SK-N-SH treated with all-trans-retinoic acid at 6 μM for 48 hours (cell line): ENCODE data around the gene EVI2B.

Experiments
- ATAC-seq: fragments of 200-7000 bp; cut with Tn5 transposase; 3 replicates; pipeline ENCODE4 v1.9.1; 2020; ENCODE audit warnings: mild to moderate bottlenecking, moderate library complexity
- ARNTL ChIP-seq: fragments of 450-650 bp; formaldehyde crosslinking; IDR thresholded peaks from 2 replicates; pipeline ENCODE4 v1.5.0; 2020; ENCODE audit warnings: low read depth, mild to moderate bottlenecking, moderate library complexity, borderline replicate concordance
- BACH2 ChIP-seq: fragments of 250-450 bp; sonication (Bioruptor Pico); IDR thresholded peaks from 2 replicates; pipeline ENCODE4 v1.9.0; 2021; ENCODE audit warnings: mild to moderate bottlenecking, borderline replicate concordance
- CREB5 ChIP-seq: fragments of 250-450 bp; sonication (Bioruptor Pico); IDR thresholded peaks from 2 replicates; pipeline ENCODE4 v1.5.1; 2020; ENCODE audit warnings: low read depth, mild to moderate bottlenecking, moderate library complexity
- CSDC2 ChIP-seq: fragments of 250-450 bp; sonication (Bioruptor Pico); IDR thresholded peaks from 2 replicates; pipeline ENCODE4 v1.5.0; 2020; ENCODE audit warnings: mild to moderate bottlenecking, moderate library complexity
- CSRNP3 ChIP-seq: fragments of 250-450 bp; sonication (Bioruptor Pico); IDR thresholded peaks from 2 replicates; pipeline ENCODE4 v1.5.1; 2021; ENCODE audit warnings: mild to moderate bottlenecking, moderate library complexity
- ESRRG ChIP-seq: fragments of 250-450 bp; sonication (Bioruptor Pico); IDR thresholded peaks from 2 replicates; pipeline ENCODE4 v1.6.1; 2021; ENCODE audit warnings: mild to moderate bottlenecking
- GLIS3 ChIP-seq: fragments of 250-450 bp; sonication (Bioruptor Pico); IDR thresholded peaks from 2 replicates; pipeline ENCODE4 v1.5.0; 2020; ENCODE audit warnings: mild to moderate bottlenecking, moderate library complexity
- ISL1 ChIP-seq: fragments of 250-450 bp; sonication (Bioruptor Pico); IDR thresholded peaks from 2 replicates; pipeline ENCODE4 v2.1.2; 2022; ENCODE audit warnings: mild to moderate bottlenecking, moderate library complexity
- OSR1 ChIP-seq: fragments of 250-450 bp; sonication (Bioruptor Pico); IDR thresholded peaks from 2 replicates; pipeline ENCODE4 v1.8.0; 2022; ENCODE audit warnings: moderate library complexity, mild to moderate bottlenecking, inconsistent platforms
- PATZ1 ChIP-seq: fragments of 250-450 bp; sonication (Bioruptor Pico); IDR thresholded peaks from 2 replicates; pipeline ENCODE4 v1.8.0; 2020; ENCODE audit warnings: mild to moderate bottlenecking, moderate library complexity, borderline replicate concordance
- POU6F1 ChIP-seq: fragments of 250-450 bp; sonication (Bioruptor Pico); IDR thresholded peaks from 2 replicates; pipeline ENCODE4 v1.8.0; 2021; ENCODE audit warnings: low read depth, mild to moderate bottlenecking, moderate library complexity, borderline replicate concordance
- PPARA ChIP-seq: fragments of 250-450 bp; sonication (Bioruptor Pico); IDR thresholded peaks from 2 replicates; pipeline ENCODE4 v1.5.0; 2020; ENCODE audit warnings: mild to moderate bottlenecking, borderline replicate concordance
- RARB ChIP-seq: fragments of 250-450 bp; sonication (Bioruptor Pico); IDR thresholded peaks from 2 replicates; pipeline ENCODE4 v1.8.0; 2021; ENCODE audit warnings: mild to moderate bottlenecking, moderate library complexity
- SNAI2 ChIP-seq: fragments of 250-450 bp; sonication (Bioruptor Pico); IDR thresholded peaks from 2 replicates; pipeline ENCODE4 v1.5.0; 2020; ENCODE audit warnings: mild to moderate bottlenecking, moderate library complexity
- TCF4 ChIP-seq: fragments of 250-450 bp; sonication (Bioruptor Pico); IDR thresholded peaks from 2 replicates; pipeline ENCODE4 v1.8.0; 2021; ENCODE audit warnings: mild to moderate bottlenecking, moderate library complexity, borderline replicate concordance
- TOX ChIP-seq: fragments of 250-450 bp; sonication (Bioruptor Pico); IDR thresholded peaks from 2 replicates; pipeline ENCODE4 v1.8.0; 2021; ENCODE audit warnings: mild to moderate bottlenecking, moderate library complexity, borderline replicate concordance
- TSHZ2 ChIP-seq: fragments of 250-450 bp; sonication (Bioruptor Pico); IDR thresholded peaks from 2 replicates; pipeline ENCODE4 v1.5.0; 2020; ENCODE audit warnings: mild to moderate bottlenecking, moderate library complexity
- ZC3H10 ChIP-seq: fragments of 250-450 bp; sonication (Bioruptor Pico); IDR thresholded peaks from 2 replicates; pipeline ENCODE4 v1.5.1; 2021; ENCODE audit warnings: mild to moderate bottlenecking, moderate library complexity
- ZFP3 ChIP-seq: fragments of 250-450 bp; sonication (Bioruptor Pico); IDR thresholded peaks from 2 replicates; pipeline ENCODE4 v1.5.0; 2020; ENCODE audit warnings: mild to moderate bottlenecking, moderate library complexity
- ZFP30 ChIP-seq: fragments of 450-650 bp; formaldehyde crosslinking; IDR thresholded peaks from 2 replicates; pipeline ENCODE4 v1.5.0; 2022; ENCODE audit warnings: mild to moderate bottlenecking, moderate library complexity
- ZNF565 ChIP-seq: fragments of 450-650 bp; formaldehyde crosslinking; conservative IDR thresholded peaks from 2 replicates; pipeline ENCODE4 v1.5.0; 2020; ENCODE audit warnings: low read depth, mild to moderate bottlenecking, moderate library complexity
- ZNF70 ChIP-seq: fragments of 450-650 bp; formaldehyde crosslinking; IDR thresholded peaks from 2 replicates; pipeline ENCODE4 v1.5.0; 2020; ENCODE audit warnings: mild to moderate bottlenecking, moderate library complexity
- ZNF8 ChIP-seq: fragments of 450-650 bp; formaldehyde crosslinking; IDR thresholded peaks from 2 replicates; pipeline ENCODE4 v1.5.0; 2020; ENCODE audit warnings: mild to moderate bottlenecking, moderate library complexity

Gene EVI2B

GRCh38 chr17:31313982-31314781 is at the start of gene EVI2B:
EVI2B (minus strand) TSS chr17:31314054; CDS start chr17:31305609, 8,445 bp downstream.
- TF ChIP-seq ZNF8 (CRISPR knock-in tag): 0 out of 2 replicates have a peak, but pooled peaks have one; percentile 30
- TF ChIP-seq POU6F1 (CRISPR knock-in tag): no peak
- no peak for ATAC-seq

GRCh38 chr17:31357839-31358394 is 44.1 kb upstream of the EVI2B start:
- no peak for ATAC-seq
- TF ChIP-seq ESRRG (CRISPR knock-in tag) (no peak), PPARA (CRISPR knock-in tag) (no peak), CREB5 (CRISPR knock-in tag) (no peak)
- TF ChIP-seq, all 23 proteins: peak for 0

GRCh38 chr17:31357091-31357490 is 43.2 kb upstream of the EVI2B start:
- TF ChIP-seq CSDC2 (CRISPR knock-in tag) (no peak), PATZ1 (CRISPR knock-in tag) (no peak), TOX (no peak), BACH2 (CRISPR knock-in tag) (no peak), TCF4 (CRISPR knock-in tag) (no peak), ZC3H10 (CRISPR knock-in tag) (no peak), ZFP3 (CRISPR knock-in tag) (no peak), ARNTL (CRISPR knock-in tag) (no peak), ZFP30 (CRISPR knock-in tag) (no peak), CSRNP3 (CRISPR knock-in tag) (no peak), OSR1 (no peak), ZNF8 (CRISPR knock-in tag) (no peak), ESRRG (CRISPR knock-in tag) (no peak), PPARA (CRISPR knock-in tag) (no peak), ISL1 (no peak), SNAI2 (CRISPR knock-in tag) (no peak), GLIS3 (CRISPR knock-in tag) (no peak)
- no peak for ATAC-seq

- ATAC-seq: no peak
- TF ChIP-seq ISL1 (no peak), ZNF8 (CRISPR knock-in tag) (no peak), TSHZ2 (CRISPR knock-in tag) (no peak), TOX (no peak), ZNF565 (CRISPR knock-in tag) (no peak), ARNTL (CRISPR knock-in tag) (no peak), BACH2 (CRISPR knock-in tag) (no peak), TCF4 (CRISPR knock-in tag) (no peak), ZNF70 (no peak), RARB (CRISPR knock-in tag) (no peak), CSRNP3 (CRISPR knock-in tag) (no peak), OSR1 (no peak), SNAI2 (CRISPR knock-in tag) (no peak)
Measured at GRCh38 chr17:31355935-31356334, 42.1 kb upstream of the EVI2B start.
